GM18870 (cell line): Measurements from ENCODE around the gene SPSB4.

Experiments
- ATAC-seq: cut with Tn5 transposase; IDR thresholded peaks from one replicate; pipeline ENCODE4 v1.9.1; 2021; ENCODE audit warnings: moderate library complexity; ENCODE audit not compliant: unreplicated experiment

The SPSB4 gene

DNA sequence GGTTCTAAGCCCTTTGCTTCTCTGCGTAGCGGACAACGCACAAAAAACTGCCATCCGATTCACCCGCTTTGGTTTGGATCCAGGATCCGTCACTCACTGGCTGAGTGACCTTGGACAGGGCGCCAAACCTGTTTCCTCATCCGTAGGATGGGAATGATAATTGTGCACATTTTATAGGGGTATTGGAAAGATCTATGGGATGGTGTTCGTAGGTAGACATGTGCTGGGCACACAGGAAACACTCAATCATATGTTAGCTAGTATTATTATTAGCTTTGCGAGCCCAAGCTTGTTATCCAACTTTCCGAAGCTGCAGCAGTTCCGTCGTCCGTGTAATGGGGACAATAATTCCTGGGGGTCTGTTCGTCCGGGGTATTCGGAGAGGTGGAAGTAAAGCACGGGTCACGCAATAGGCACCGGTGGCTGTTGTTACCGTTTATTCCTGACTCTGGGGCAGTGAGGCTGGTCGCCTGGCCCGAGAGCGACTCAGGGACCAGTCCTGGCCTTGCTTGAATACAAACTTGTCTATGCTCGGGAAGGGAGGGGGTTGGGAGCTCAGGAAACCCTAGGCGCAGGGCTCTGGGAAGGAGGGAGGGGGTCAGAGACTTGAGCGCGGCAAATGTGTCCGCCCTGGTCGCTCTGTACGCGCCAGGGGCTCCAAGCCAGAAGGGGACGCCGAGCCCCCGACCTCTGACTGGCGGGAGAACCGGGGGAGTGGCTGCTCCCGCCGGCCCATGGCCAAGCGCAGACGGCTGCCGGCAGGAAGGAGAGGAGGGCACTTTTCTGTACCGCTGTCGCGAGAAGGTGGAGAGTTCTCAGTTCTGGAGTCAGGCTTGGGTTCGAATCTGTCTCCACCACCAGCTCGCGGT is 1.3 kb downstream of the SPSB4 start:
- ATAC-seq = no peak

DNA sequence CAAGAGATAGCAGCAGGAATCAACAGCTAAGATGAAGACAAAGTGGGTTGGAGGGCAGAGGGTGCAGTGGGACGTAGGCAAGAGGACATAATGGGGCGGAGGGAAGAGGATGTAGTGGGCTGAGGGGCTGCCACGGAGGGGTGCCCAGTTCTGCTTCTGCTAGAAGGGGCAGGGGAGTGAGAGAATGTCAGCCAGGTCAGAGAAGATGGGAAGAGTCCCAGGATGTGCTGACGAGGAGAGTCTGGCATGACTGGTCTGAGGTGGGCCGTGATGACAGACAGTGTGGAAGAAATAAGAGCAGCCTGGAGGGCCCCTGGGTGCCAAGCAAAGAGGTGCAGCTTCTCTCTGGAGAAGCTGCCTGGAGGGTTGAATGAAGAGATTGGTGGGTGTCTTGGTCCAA is 4.0 kb downstream of the SPSB4 start:
- ATAC-seq = no peak

DNA sequence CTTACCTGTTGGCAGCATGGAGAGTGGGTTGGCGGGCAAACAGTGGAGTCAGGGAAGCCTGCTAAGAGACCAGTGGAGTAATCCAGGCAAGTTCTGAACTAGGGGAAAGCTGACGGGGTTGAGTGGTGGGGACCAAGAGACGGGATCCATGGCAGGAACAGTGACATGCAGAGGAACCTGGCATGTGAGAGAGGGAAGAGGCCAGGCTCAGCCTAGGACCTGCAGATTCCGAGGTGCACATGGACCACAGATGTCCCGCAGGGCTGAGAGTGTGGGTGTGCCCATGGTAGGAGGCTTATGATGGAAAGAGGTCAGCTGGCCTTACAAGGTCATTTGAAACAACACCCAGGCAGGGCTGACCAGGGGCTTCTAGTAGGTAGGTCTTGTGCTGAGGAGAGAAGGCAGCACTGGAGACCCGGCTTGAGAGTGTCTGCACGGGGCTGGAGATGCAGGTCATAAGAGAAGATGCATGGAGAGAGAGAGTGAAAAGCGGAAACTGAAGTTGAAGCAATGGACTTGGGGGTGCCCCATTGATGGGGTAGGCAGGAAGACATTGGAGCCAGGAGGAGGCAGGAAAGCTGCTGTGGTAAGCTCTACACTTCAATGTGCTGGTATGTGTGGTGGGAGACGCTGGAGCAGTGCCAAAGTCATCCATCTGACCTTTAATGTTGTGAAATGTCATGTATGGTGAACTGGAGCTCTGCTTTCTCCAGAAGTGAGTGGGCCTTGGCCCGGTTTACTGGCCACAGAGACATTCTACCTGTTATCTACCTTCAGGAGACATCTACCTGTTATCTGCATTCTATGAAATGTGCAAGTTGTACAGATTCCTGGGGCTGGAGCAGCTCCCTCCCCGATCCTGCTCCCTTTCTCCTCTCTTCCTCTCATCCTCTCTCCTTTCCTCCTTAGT is 4.6 kb downstream of the SPSB4 start:
- ATAC-seq = no peak

DNA sequence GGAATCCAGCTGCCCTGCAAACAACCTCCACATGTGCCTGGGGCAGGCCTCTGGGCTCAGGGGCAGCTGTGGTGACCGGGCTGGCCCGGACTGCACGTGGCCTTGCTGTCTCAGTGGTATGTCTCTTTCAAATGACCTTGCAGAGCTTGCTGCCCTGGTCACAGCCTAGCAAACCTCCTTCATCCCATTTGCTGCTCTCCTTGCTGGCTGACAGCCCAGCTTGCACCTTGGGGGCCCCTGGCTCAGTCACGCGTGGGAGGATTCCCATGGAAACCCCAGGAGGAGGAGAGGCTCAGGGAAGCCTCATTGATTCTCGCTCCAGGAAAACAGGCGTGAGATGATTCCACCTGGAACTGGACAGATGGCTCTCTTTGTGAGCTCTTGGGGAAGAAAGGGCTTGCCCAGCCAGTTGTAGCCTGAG is 5.6 kb downstream of the SPSB4 start:
- no peak for ATAC-seq

DNA sequence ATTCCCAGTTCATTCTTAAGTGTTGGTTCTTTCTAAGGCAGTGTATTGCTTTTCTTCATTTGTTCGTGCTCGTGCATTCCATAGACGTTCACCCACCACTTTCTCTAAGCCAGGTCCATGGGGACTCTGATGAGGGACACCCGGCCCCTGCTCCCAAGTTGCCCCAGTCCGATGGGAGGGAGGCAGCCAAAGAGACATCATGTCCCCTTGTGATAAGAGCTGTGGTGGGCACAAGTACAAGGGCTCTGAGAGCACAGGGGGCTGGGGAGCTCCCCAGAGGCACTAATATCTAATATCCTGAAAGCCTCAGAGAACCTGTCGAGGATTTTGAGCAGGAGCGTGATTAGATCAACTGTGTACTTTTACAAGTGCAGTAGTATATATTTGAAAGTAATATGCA is 6.3 kb downstream of the SPSB4 start:
- ATAC-seq = no peak

DNA sequence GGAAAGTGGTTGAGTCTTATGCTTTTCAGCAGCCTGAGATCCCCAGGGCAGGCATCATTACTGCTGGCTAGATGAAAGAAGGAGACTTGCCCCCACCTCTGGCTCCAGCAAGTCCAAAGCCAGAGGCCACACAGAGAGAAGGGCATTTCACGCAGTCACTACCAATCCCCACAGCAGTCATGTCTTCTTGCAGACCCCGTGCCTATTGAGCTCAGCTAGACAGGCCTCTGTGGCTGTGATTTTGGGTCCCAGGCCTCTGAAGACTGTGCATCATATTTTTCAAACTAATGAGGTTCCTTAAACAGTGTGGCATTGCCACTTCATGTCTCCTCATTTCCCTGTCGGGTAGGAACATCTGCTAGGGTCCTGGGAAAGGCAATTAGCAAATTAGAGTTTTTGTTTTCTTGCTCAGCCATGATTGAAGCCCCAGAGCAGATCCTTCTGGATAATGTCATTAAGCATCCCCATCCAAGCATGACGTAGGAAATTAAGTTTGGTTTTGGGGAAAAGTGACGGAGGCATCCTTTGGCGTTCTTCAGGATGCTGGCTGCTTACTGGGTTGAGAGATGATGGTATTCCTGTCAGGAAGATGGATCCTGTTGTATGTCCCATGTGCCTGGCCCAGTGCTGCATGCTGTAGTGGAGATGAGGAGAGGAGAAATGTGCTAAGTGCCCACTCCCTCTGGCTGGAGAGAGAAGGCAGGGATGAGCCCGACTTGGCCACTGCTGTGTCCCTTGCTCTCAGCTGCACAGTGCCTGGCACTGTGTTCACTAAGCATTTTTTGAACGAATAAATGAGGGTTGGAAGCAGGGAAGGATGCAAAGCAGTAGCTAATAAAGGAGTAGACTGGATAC is 7.0 kb downstream of the SPSB4 start:
- ATAC-seq = no peak

DNA sequence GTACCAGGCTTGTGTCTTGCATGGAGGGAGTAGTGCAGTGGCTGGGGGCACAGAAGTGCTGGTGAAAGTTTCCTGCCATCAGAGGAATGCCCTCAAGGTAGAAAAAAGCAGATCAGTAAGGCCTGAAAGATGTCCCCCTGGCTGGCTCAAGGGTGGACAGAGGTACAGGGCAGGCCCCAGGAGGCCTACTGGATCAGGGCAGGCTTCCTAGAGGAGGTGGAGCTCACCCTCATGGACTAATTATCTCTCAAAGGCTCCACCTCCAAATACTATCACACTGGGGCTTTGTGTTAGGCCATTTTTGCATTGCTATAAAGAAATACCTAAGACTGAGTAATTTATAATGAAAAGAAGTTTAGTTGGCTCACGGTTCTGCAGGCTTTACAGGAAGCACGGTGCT is 7.8 kb downstream of the SPSB4 start:
- no peak for ATAC-seq

DNA sequence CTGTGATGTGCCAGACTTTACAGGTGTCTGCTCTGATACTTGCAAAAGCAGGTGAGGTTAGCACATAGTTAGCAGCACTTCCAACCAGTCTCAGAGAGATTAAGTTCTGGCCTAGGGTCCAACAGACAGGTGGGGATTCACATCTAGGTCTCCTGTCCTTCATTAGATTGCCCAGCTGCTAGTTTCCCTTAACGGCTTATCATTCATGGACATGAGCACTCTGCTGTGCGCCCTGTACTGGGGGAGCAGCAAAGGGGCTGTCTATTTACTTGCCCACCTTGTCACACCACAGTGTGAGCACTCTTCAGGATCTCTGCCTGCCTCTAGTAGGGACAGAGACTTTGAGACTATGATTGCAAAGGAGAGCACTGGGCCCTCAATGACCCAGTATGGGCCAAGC is 8.7 kb downstream of the SPSB4 start:
- ATAC-seq = no peak

DNA sequence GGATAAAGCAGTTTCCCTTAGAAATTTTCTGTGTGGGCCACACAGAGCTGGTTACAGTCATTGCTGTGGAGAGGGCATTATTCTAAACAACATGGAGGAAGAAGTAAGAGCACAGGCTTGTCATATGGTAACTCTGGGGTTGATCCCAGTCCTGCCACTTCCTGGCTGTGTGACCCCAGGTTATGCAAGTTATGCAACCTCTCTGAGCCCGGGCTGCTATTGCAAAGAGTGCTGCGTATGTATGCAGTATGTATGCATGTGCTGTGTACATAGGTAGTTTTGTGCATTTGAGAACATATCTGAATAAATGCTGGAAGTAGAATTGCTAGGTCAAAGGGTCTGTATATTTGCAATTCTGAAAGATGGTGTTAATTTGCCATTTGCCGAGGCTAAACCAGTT is 9.2 kb downstream of the SPSB4 start:
- ATAC-seq = no peak

DNA sequence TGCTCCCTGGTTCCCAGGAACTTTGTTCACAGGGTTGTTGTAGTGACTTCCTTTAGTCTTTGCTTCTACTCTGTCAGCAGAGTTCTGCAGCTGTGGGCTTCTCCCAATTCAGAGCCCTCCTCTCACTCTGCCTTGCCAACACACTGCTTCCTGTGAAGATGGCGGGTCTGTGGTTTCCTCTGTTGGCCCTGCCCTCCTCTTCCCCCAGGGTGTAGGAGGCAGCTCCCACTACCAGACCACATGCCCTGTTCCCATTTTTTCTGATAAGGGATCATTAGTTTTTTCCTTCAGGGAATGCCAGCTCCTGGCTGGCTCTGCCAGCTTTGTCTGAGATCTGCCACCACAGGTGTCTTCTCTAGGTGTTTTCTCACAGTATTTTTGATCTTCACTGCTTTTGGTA is 12.7 kb downstream of the SPSB4 start:
- ATAC-seq = no peak

DNA sequence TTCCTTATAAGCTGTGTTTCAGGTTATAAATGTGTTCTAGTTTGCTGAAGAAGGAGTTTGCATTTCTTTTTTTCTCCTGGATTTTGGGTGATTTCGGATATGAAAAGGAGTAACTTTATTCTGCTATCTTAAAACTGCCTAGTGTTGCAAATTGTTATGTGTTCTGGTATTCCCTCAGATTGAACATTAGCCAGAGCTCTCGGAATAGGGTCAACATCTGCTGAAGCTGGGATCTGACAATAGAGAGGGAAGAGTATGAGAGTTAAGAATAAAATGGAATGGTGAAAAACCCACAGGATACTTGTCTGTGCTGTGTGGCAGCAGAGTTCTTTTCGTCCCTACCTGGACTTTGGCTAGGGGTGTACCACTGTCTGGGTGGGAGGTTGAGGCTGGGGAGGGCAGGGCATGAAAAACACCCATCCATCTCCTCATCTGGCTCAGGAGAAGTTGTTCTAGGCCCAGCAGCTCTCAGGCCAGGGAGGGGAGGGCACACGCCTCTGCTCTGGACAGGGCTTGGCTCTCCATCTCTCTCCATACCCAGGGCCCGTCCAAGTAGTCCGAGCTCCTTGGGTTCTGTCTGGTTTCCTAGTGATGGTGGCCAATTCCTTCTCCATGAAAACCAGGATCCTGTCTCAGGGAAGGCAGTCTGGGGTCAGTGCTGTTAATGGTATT is 13.2 kb downstream of the SPSB4 start:
- no peak for ATAC-seq

DNA sequence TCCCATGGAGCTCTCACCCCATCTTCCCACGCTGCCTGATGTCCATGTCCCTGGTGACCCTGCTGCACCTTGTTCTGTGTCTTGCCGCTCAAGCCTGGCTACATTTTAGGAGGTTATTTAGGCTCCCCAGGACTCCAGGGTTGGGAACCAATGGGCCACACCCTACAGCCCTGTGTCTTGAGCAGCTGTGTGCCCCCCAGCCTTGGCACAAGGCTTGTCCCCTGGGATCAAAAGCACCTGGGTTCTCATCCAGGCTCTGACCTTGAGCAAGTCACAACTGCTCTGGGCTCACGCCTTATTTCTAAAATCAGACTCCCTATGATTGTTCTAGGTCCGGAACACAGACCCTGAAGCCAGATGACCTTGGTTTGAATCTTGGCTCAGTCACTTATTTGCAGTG is 14.1 kb downstream of the SPSB4 start:
- no peak for ATAC-seq

DNA sequence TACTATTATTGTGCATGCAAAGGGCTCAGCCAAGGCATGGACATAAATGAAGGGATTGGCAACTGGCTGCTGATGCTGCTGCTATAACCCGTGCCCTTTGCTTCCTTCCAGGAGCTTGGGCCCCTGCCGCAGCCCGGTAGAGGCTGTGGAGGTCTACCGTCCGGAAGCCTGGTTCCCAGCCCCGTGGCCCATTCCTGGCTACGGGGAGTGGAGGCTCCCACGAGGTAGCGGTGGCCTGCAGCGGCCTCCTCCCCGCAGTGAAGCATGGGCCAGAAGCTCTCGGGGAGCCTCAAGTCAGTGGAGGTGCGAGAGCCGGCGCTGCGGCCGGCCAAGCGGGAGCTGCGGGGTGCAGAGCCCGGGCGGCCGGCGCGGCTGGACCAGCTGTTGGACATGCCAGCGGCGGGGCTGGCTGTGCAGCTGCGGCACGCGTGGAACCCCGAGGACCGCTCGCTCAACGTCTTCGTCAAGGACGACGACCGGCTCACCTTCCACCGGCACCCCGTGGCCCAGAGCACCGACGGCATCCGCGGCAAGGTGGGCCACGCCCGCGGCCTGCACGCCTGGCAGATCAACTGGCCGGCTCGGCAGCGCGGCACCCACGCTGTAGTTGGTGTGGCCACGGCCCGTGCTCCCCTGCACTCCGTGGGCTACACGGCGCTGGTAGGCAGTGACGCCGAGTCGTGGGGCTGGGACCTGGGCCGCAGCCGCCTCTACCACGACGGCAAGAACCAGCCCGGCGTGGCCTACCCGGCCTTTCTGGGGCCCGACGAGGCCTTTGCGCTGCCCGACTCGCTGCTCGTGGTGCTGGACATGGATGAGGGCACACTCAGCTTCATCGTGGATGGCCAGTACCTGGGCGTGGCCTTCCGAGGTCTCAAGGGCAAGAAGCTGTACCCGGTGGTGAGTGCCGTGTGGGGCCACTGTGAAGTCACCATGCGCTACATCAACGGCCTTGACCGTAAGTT is 15.0 kb downstream of the SPSB4 start:
- ATAC-seq = no peak

DNA sequence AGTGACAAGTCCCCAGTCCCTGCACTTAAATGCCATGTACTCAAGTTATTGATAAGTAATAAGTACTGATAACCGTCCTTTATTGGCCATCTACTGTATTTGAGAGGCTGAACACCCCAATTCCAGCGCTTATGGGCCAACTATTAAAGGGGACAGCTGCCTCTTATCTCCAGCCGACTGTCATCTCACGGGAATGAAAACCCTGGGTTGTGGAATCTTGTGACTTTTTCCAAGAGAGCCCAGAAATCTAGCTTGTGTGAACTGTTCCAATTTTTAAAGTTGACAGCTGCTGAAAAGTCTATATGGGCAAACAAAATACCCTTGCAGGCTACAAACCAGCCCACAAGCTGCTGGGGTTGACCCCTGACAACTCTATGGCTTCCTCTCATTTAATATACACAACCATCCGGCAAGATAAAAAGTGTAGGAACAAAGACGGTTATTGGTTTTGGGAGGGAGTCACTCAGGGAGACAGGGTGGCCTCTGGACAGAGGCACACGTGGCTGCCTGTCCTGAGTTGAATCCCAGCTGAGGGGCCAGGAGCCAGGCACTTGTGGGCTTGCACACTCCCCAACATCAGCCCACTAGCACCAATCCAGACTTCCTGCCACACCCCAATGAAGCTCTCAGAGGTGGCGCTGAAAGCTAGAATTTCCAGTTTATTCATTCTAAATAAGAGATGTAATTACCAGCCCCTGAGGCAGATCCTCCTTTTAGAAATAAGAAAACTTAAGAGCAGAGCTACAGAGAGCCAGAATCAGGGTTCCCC is 16.2 kb downstream of the SPSB4 start:
- no peak for ATAC-seq

DNA sequence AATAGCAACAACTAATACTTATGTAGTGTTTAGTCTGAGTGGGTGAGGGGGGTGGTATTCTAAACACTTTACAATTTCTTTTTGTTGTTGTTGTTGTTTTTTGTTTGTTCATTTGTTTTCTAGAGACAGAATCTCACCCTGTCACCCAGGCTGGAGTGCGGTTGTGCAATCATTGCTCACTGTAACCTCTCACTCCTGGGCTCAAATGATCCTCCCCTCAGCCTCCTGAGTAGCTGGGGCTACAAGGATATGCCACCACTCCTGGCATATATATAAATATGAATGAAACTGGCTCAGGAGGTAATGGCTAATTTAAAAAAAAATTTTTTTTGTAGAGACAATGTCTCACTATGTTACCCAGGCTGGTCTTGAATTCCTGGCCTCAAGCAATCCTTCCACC is 19.1 kb downstream of the SPSB4 start:
- no peak for ATAC-seq

DNA sequence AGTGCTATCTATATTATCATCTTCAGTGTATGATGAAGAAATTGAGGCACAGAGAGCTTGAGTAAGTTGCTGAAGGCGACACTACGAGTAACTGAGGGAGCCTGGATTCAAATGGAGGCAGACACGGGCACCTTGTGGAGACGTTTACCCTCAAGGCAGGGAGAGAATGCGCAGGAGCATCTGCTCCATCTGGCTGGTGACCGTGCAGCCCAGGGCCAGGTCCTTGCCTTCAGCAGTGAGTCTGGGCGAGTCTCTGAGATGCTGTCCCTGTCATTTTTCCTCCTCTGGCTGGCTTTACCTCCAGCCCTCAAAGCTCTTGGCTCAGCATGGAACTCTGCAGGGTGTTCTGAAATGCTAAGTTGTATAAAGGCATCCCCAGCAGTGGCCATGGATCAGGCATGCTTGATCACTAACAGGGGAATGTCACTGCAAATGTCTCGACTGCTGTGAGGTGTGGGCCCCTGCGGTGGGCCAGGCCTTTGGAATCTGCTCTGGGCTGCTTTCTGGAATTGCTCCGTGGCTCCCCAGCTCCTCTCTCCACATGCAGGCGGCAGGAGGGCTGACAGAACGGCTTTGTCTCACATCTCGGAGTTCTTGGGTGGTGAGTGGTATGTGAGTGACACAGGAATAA is 19.7 kb downstream of the SPSB4 start:
- no peak for ATAC-seq

DNA sequence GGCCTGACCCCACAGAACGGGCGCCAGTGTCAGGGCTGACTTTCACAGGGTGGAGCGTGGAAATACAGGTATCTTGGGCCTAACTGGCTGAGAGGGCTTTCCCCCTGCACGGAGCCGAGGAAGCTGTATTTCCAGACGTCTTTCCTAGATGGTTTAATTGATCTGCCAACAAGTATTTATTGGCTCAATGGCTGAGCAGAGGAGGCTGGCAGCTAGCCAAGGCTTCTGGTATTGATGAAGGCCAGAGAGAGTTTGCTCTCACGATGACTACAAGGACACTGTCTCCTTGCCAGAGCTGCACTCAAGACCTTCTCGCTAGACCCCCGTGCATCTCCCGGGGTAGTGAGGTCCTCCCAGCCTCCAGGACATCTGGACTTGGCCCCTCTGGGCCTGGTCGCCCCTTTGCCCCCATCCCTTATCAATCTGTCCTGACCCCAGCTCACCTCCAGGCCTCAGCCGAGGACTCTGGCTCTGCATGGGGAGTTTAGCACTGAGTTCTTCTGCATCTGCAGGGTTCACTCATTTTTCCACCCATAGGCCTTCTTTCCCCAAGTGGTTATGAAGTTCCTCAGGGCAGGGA is 20.6 kb downstream of the SPSB4 start:
- ATAC-seq = no peak

DNA sequence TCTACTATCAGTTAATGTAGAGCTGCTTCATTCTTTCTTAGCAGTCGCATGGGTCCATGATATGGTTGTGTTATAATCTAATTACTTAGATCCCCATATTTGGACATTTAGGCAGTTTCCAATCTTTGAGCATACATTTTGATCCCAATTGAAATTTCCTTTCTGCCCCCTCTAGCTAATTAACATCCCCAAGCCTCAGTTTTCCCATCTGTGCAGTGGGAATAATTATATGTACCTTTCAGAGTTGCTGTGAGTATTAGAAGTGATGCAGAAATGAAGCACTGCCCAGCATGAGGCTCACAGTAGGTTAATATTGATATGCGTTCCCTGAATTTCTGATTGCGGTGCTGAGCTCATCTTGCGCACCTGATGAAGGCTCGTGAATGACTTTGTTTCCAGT is 21.8 kb downstream of the SPSB4 start:
- ATAC-seq = no peak
